HG03432 (cell line): ENCODE data around the gene SNX22.

Experiments
- ATAC-seq: cut with Tn5 transposase; IDR thresholded peaks from one replicate; pipeline ENCODE4 v1.9.1; 2021; ENCODE audit warnings: mild to moderate bottlenecking, moderate library complexity; ENCODE audit not compliant: unreplicated experiment

SNX22 gene

GRCh38 chr15:64155802-64156651, 4.5 kb downstream of the SNX22 start:
- no peak for ATAC-seq

- no peak for ATAC-seq
These were observed 5.3 kb downstream of the SNX22 start for GRCh38 chr15:64156652-64157331.

GRCh38 chr15:64157599-64158125, 6.1 kb downstream of the SNX22 start:
- no peak for ATAC-seq

GRCh38 chr15:64158363-64159134, 7.0 kb downstream of the SNX22 start:
- ATAC-seq: no peak

GRCh38 chr15:64161688-64162477, 10.4 kb downstream of the SNX22 start:
- no peak for ATAC-seq

- peak; percentile 26 for ATAC-seq
These were observed 10.9 kb downstream of the SNX22 start for GRCh38 chr15:64162478-64162868.

GRCh38 chr15:64162869-64163658, 11.5 kb downstream of the SNX22 start, which contains the start of gene PPIB:
Gene PPIB, minus strand, starts transcription at chr15:64163022. Its CDS starts 36 bp downstream, at chr15:64162986.
- peak; percentile 94 for ATAC-seq

GRCh38 chr15:64163659-64164362, 12.3 kb downstream of the SNX22 start:
- ATAC-seq: peak; percentile 0

GRCh38 chr15:64164436-64164835, 12.9 kb downstream of the SNX22 start:
- ATAC-seq: no peak

- ATAC-seq: no peak
These were observed 14.8 kb downstream of the SNX22 start for GRCh38 chr15:64166102-64166890.

- ATAC-seq: peak; percentile 74
These were observed 28.8 kb downstream of the SNX22 start for GRCh38 chr15:64180235-64180824.

GRCh38 chr15:64182859-64183370, 31.4 kb downstream of the SNX22 start:
- ATAC-seq: no peak

GRCh38 chr15:64185146-64185911, 33.8 kb downstream of the SNX22 start:
- ATAC-seq: no peak

- ATAC-seq: no peak
These were observed 36.1 kb downstream of the SNX22 start for GRCh38 chr15:64187396-64188191.

- no peak for ATAC-seq
These were observed 40.7 kb downstream of the SNX22 start for GRCh38 chr15:64191971-64192830.
